Measurements from ENCODE around the gene PLXNB1. TPM values are rescaled to one million over a fixed set of nuclear protein-coding genes. Genes with fewer than 3 reads are reported as not detected.

The PLXNB1 gene
- total RNA-seq (2013; cell fraction: nucleolus; rRNA removed), result 58.5 and 61.2 TPM in 2 replicates
- total RNA-seq (2014; rRNA removed), result 4.8 and 8.0 TPM in 2 replicates
- 4.9 and 6.0 TPM in 2 replicates for total RNA-seq (2014; rRNA removed; fragmentation: Illumina TruSeq; extraction: Trizol)
- total RNA-seq (2021), result 14.7 and 15.1 TPM in 2 replicates
- polyA plus RNA-seq (2011; ENCODE audit: low read depth), result 8.9 TPM
- 8.6 and 14.3 TPM in 2 replicates for polyA plus RNA-seq (2011; rRNA removed)
- 15.3 and 20.0 TPM in 2 replicates for polyA plus RNA-seq (2011; cell fraction: cytosol; rRNA removed)
- 233 and 263 TPM in 2 replicates for polyA plus RNA-seq (2011; cell fraction: nucleus; rRNA removed)
- 5.4 and 8.2 TPM in 2 replicates for polyA plus RNA-seq (2012)
- polyA plus RNA-seq (2014; fragmentation: Illumina TruSeq; extraction: Trizol), result 3.2 and 5.7 TPM in 2 replicates
- polyA plus RNA-seq (2014; fragmentation: Nextera tagmentation; extraction: Ambion mirVana), result under 1 TPM; 0.18 to 0.47 TPM
- polyA plus RNA-seq (2014; rRNA removed), result 12.2 and 15.2 TPM in 2 replicates
- 1 to 10 TPM; 3.3 to 3.9 TPM for polyA plus RNA-seq (2016; fragmentation: Nextera tagmentation; extraction: Ambion mirVana)
- 10.8 and 27.2 TPM in 2 replicates for polyA minus RNA-seq (2011; rRNA and poly(A)+ RNA removed)
- polyA minus RNA-seq (2011; cell fraction: cytosol; rRNA and poly(A)+ RNA removed), result 9.7 and 14.7 TPM in 2 replicates
- 49.9 and 68.0 TPM in 2 replicates for polyA minus RNA-seq (2011; cell fraction: nucleus; rRNA and poly(A)+ RNA removed)
- Bru-seq, nascent RNA, result percentile 57 among the genes with signal in this experiment
- BruChase-seq, experiment 1, labeled RNA remaining after a 6-hour chase, result percentile 72 among the genes with signal in this experiment
- percentile 64 among the genes with signal in this experiment for BruChase-seq, experiment 2, labeled RNA remaining after a 2-hour chase
- long read RNA-seq, experiment 1, partial matches to known transcripts, result 0 of 1 reads
- long read RNA-seq, experiment 1, other reads (novel, unspliced or antisense), result 1 of 1 reads
- long read RNA-seq, experiment 2, partial matches to known transcripts, result 1 of 2 reads
- long read RNA-seq, experiment 2, other reads (novel, unspliced or antisense), result 1 of 2 reads

DNA sequence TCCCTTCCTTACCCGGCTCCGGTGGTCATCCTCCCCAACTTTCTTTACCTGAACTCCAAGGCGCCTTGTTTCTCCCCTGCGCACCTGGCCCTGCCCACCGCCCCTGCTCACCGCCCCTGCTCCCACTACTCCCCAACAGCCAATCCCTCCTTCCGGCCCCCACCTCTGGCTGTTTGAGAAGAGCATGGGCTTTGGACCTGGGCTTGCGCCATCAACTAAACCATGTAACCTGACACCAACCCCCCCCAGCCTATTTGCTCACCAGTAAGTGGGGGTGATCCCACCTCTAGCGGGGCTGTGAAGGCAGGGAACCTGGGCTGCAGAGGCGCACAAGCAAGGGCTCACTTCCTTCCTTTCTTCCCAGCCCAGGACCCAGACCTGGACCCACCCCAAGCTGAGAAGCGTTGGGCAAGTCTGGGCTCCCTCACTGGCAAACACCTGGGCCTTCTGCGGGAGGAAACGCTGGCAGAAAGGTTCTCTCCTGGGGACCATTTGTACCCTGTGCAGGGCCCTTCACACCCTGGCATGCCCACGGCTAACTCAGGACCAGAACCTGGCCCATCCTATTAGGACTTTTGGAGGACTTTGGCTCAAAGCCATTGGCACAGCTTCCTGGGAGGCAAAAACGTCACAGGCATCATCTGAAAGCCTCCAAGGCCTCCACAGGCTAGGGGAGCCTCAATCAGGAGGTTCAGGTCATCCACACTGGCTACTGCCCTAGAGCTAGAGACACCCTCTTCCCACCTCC lies at the start of gene PLXNB1:
PLXNB1 (minus strand) TSS at position 127 of the 748 bp plus-strand sequence. CDS start 5,475 bp downstream, outside the sequence.
- intact Hi-C loops (cut with micrococcal nuclease; ENCODE audit: unreplicated experiment), result no loop called here
- FAIRE-seq (no peak), DNase-seq (ENCODE audit: low read depth, low spot score) (no peak)

More for the DNA sequence above, at the start of gene PLXNB1:
- ATAC-seq, result no peak
- CTCF ChIA-PET, result interaction anchor here (0.7 to 12.5 kb wide), 3 partner anchors 10 to 29 kb away, joined by 3 to 757 read pairs (median 9); partner anchors contain the start of genes CCDC51 and TMA7
- WGBS (ENCODE audit: insufficient coverage, insufficient replicate concordance, low lambda C conversion rate, missing lambda C conversion rate), result 55% methylated on average over 13 of the region's 15 CpGs
- peaks cover 2 to 16% of the 10 kb centered on the region in 2 experiments; a peak in 2 of 4 replicates for H3K36me3 ChIP-seq (ENCODE audit: control insufficient read depth in 2 of 2, insufficient read depth in 2 of 2, low read length in 1 of 2)
- in situ Hi-C loops (cut with MboI), result no loop called here
- SMC1A ChIA-PET (ENCODE audit: uncharacterized antibody, unreplicated experiment), result interaction anchor here (1.2 to 11.5 kb wide), 2 partner anchors 28 to 29 kb away, joined by 4 to 287 read pairs; no protein-coding TSS in a partner anchor
- peak within 1 kb of the TSS; percentile 68 for H3K4me3 ChIP-seq
- POLR2A ChIA-PET, result interaction anchor here (0.5 kb wide), 1 partner anchor 1447 kb away, joined by 4 read pairs; no protein-coding TSS in a partner anchor
- RAD21 ChIA-PET (ENCODE audit: unreplicated experiment), result interaction anchor here (0.6 to 1.8 kb wide), 2 partner anchors 10 to 29 kb away, joined by 3 to 6 read pairs; partner anchors contain the start of genes CCDC51 and TMA7
- H3K9ac ChIP-seq (ENCODE audit: control insufficient read depth, insufficient read depth, low read length), result peak within 1 kb of the TSS; percentile 60; the same call in 1 of the 2 replicates
- no peaks in the 10 kb centered on the region for H3K79me2 ChIP-seq (ENCODE audit: control insufficient read depth, insufficient read depth, low read length)
- TF ChIP-seq GATAD2B (conservative IDR thresholded peaks at IDR 0.05; ENCODE audit: low read depth), result no peak
- TF ChIP-seq POLR2A (IDR thresholded peaks at IDR 0.05; ENCODE audit: low read depth, low read length), result no peak
- no peak for TF ChIP-seq KLF5 (IDR thresholded peaks at IDR 0.05; ENCODE audit: partially characterized antibody)
- TF ChIP-seq ETV6 (conservative IDR thresholded peaks at IDR 0.05 in 1 of 2, IDR thresholded peaks at IDR 0.05 in 1 of 2; ENCODE audit: borderline replicate concordance in 1 of 2, low read depth in 1 of 2), result no peak
- no peak for TF ChIP-seq DPF2 (IDR thresholded peaks at IDR 0.05)
- TF ChIP-seq, protein P1, sequence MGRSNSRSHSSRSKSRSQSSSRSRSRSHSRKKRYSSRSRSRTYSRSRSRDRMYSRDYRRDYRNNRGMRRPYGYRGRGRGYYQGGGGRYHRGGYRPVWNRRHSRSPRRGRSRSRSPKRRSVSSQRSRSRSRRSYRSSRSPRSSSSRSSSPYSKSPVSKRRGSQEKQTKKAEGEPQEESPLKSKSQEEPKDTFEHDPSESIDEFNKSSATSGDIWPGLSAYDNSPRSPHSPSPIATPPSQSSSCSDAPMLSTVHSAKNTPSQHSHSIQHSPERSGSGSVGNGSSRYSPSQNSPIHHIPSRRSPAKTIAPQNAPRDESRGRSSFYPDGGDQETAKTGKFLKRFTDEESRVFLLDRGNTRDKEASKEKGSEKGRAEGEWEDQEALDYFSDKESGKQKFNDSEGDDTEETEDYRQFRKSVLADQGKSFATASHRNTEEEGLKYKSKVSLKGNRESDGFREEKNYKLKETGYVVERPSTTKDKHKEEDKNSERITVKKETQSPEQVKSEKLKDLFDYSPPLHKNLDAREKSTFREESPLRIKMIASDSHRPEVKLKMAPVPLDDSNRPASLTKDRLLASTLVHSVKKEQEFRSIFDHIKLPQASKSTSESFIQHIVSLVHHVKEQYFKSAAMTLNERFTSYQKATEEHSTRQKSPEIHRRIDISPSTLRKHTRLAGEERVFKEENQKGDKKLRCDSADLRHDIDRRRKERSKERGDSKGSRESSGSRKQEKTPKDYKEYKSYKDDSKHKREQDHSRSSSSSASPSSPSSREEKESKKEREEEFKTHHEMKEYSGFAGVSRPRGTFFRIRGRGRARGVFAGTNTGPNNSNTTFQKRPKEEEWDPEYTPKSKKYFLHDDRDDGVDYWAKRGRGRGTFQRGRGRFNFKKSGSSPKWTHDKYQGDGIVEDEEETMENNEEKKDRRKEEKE (IDR thresholded peaks at IDR 0.05), result no peak
- no peak for TF ChIP-seq SUPT20H (IDR thresholded peaks at IDR 0.05; ENCODE audit: borderline replicate concordance, control insufficient read depth, low read depth, low read length)
- TF ChIP-seq SMAD5 (IDR thresholded peaks at IDR 0.05; ENCODE audit: low read depth), result no peak
- no peak for TF ChIP-seq SUZ12 (IDR thresholded peaks at IDR 0.05; ENCODE audit: unreplicated experiment)
- no peak for TF ChIP-seq YY1 (IDR thresholded peaks at IDR 0.05; ENCODE audit: low read depth, low read length)
- TF ChIP-seq, protein P2, sequence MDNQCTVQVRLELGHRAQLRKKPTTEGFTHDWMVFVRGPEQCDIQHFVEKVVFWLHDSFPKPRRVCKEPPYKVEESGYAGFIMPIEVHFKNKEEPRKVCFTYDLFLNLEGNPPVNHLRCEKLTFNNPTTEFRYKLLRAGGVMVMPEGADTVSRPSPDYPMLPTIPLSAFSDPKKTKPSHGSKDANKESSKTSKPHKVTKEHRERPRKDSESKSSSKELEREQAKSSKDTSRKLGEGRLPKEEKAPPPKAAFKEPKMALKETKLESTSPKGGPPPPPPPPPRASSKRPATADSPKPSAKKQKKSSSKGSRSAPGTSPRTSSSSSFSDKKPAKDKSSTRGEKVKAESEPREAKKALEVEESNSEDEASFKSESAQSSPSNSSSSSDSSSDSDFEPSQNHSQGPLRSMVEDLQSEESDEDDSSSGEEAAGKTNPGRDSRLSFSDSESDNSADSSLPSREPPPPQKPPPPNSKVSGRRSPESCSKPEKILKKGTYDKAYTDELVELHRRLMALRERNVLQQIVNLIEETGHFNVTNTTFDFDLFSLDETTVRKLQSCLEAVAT (IDR thresholded peaks at IDR 0.05), result no peak
- no peaks in the 10 kb centered on the region for H3K9me3 ChIP-seq (replicated peaks; ENCODE audit: control insufficient read depth, insufficient read depth, low read length)
- no peak within 1 kb of the TSS for H3K27ac ChIP-seq (ENCODE audit: control insufficient read depth, insufficient read depth)
- no TSS peak for BruUV-seq (replicated peaks)
- peak within 1 kb of the TSS; percentile 77 for H3K4me2 ChIP-seq (ENCODE audit: control insufficient read depth, insufficient read depth)
- H2AFZ ChIP-seq (ENCODE audit: control insufficient read depth, low read depth, low read length), result peak within 1 kb of the TSS; percentile 77
- no peaks in the 10 kb centered on the region for H4K20me1 ChIP-seq (ENCODE audit: control insufficient read depth, insufficient read depth)
- peaks cover 27% of the 10 kb centered on the region for H3K4me1 ChIP-seq (ENCODE audit: control insufficient read depth, insufficient read depth, low read length)
- H3K27me3 ChIP-seq (replicated peaks in 1 of 2; ENCODE audit: control insufficient read depth in 2 of 2, insufficient read depth in 2 of 2, low read length in 1 of 2), result no peaks in the 10 kb centered on the region
